Ishikawa (cell line): ENCODE results near the gene CNIH4.

Experiments
- CEBPB ChIP-seq: IDR thresholded peaks from 2 replicates; pipeline ENCODE4 v1.6.1; 2012
- CREB1 ChIP-seq: IDR thresholded peaks from 2 replicates; pipeline ENCODE4 v1.6.1; 2012; ENCODE audit warnings: low read depth
- EGR1 ChIP-seq: IDR thresholded peaks from 2 replicates; pipeline ENCODE4 v1.6.1; 2012
- EP300 ChIP-seq: IDR thresholded peaks from 2 replicates; pipeline ENCODE4 v1.6.1; 2012; ENCODE audit warnings: borderline replicate concordance
- FOXM1 ChIP-seq: IDR thresholded peaks from 2 replicates; pipeline ENCODE4 v1.6.1; 2012; ENCODE audit warnings: low read depth, borderline replicate concordance
- NFIC ChIP-seq: IDR thresholded peaks from 2 replicates; pipeline ENCODE4 v1.6.1; 2012
- RAD21 ChIP-seq: IDR thresholded peaks from 2 replicates; pipeline ENCODE4 v1.6.1; 2012; ENCODE audit warnings: low read depth
- TAF1 ChIP-seq: IDR thresholded peaks from 2 replicates; pipeline ENCODE4 v1.6.1; 2012; ENCODE audit warnings: low read depth, mild to moderate bottlenecking
- TCF12 ChIP-seq: IDR thresholded peaks from 2 replicates; pipeline ENCODE4 v1.6.1; 2012; ENCODE audit warnings: low read depth
- TEAD4 ChIP-seq: IDR thresholded peaks from 2 replicates; pipeline ENCODE4 v1.6.1; 2012
- YY1 ChIP-seq: IDR thresholded peaks from 2 replicates; pipeline ENCODE4 v1.6.1; 2012; ENCODE audit warnings: low read depth
- ZBTB7A ChIP-seq: IDR thresholded peaks from 2 replicates; pipeline ENCODE4 v1.6.1; 2012; ENCODE audit warnings: low read depth
- TF ChIP-seq, protein P1 (sequence below): IDR thresholded peaks from 2 replicates; pipeline ENCODE4 v1.6.1; 2012; ENCODE audit warnings: low read depth, mild to moderate bottlenecking
- TF ChIP-seq, protein P2 (sequence below): IDR thresholded peaks from 2 replicates; pipeline ENCODE4 v1.6.1; 2012
- TF ChIP-seq, protein P3 (sequence below): IDR thresholded peaks from 2 replicates; pipeline ENCODE4 v1.6.1; 2012

CNIH4 gene

DNA sequence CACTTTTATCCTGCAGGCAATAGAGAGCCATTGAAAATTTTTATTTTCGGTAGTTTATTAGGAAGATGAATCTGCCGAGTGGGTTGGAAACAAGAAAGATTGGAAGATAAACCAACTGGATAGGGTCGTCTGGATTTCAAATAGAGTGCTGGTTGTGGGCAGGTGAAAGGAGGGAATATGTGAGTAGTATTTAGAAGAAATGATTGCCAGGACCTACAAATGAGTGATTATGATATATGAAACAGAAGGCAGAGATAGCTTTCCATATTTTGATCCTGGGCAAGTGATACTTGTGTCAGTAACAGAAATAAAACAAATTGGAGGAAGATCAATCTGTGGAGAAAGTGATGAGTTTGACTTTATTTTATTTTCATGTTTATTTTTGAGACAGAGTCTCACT is 2.5 kb downstream of the CNIH4 start:
- TF ChIP-seq EGR1 = no peak
- TF ChIP-seq EP300 = no peak
- no peak for TF ChIP-seq RAD21
- TF ChIP-seq CEBPB = no peak

DNA sequence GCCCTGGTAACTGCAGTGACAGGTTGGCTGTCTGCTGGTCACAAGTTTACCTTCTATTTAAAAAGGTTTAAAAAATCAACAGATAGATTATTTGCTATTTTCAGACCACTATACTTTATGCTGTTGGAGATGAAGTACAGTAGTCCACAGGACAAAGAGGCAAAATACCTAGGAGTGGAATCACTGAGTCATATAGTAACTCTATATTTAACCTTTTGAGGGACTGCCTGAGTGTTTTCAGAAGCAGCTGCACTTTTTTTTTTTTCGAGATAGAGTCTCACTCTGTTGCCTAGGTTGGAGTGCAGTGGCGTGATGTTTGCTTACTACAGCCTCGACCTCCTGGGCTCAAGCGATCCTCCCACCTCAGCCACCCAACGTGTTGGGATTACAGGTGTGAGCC is 11.7 kb downstream of the CNIH4 start:
- TF ChIP-seq, protein P1, sequence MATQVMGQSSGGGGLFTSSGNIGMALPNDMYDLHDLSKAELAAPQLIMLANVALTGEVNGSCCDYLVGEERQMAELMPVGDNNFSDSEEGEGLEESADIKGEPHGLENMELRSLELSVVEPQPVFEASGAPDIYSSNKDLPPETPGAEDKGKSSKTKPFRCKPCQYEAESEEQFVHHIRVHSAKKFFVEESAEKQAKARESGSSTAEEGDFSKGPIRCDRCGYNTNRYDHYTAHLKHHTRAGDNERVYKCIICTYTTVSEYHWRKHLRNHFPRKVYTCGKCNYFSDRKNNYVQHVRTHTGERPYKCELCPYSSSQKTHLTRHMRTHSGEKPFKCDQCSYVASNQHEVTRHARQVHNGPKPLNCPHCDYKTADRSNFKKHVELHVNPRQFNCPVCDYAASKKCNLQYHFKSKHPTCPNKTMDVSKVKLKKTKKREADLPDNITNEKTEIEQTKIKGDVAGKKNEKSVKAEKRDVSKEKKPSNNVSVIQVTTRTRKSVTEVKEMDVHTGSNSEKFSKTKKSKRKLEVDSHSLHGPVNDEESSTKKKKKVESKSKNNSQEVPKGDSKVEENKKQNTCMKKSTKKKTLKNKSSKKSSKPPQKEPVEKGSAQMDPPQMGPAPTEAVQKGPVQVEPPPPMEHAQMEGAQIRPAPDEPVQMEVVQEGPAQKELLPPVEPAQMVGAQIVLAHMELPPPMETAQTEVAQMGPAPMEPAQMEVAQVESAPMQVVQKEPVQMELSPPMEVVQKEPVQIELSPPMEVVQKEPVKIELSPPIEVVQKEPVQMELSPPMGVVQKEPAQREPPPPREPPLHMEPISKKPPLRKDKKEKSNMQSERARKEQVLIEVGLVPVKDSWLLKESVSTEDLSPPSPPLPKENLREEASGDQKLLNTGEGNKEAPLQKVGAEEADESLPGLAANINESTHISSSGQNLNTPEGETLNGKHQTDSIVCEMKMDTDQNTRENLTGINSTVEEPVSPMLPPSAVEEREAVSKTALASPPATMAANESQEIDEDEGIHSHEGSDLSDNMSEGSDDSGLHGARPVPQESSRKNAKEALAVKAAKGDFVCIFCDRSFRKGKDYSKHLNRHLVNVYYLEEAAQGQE = no peak
- no peak for TF ChIP-seq FOXM1

DNA sequence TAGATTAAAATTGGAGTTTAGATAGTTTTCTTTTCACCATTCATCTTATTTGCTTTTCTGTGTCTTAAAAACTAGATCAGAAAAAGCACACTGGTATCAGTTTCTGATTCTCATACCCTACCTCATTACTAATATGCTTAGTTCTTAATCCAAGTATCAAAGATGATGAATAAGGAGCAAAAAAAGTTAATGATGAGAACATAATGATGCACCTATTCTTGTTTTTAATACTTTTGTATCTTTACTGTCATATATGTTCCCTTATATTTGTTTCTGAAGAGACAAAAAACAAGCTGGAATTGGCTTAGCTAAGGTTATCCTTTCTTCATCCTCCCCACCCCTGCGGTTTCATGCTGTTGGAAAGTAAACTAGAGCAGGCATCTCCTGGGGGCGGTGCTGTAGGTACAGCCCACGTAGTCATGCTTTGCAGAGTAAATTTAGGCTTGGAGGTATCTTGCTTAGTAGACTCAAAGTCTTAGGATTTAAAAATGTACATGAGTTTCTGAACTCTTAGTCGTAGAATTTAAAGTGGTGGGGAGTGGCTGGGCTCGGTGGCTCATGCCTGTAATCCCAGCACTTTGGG is 16.4 kb downstream of the CNIH4 start:
- TF ChIP-seq TEAD4 = no peak
- TF ChIP-seq, protein P1 = no peak
- no peak for TF ChIP-seq YY1
- TF ChIP-seq EGR1 = no peak
- TF ChIP-seq, protein P2, sequence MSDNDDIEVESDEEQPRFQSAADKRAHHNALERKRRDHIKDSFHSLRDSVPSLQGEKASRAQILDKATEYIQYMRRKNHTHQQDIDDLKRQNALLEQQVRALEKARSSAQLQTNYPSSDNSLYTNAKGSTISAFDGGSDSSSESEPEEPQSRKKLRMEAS = no peak
- no peak for TF ChIP-seq FOXM1
- TF ChIP-seq TCF12 = no peak
- TF ChIP-seq, protein P3, sequence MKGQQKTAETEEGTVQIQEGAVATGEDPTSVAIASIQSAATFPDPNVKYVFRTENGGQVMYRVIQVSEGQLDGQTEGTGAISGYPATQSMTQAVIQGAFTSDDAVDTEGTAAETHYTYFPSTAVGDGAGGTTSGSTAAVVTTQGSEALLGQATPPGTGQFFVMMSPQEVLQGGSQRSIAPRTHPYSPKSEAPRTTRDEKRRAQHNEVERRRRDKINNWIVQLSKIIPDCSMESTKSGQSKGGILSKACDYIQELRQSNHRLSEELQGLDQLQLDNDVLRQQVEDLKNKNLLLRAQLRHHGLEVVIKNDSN = no peak
- no peak for TF ChIP-seq CEBPB
- no peak for TF ChIP-seq NFIC
- TF ChIP-seq RAD21 = no peak
- TF ChIP-seq EP300 = no peak

DNA sequence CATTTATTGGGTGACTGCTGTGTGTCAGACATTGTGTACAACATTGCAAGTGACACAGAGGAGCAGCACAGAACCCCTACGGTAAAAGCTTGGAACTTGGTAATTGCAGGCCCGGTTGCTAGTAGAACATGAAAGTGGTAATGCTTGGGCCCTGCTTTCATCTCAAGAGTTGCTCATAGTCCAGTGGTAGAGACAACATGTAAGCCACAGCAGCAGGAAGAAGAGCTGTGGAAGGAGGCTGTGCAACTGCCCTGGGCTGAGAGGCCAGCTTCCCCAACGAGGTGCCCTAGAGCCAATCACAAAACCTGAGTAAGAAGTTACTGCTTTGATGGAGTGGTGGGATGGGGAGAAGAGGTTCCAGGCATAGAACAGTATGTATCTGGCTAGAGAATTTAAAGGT is 18.4 kb downstream of the CNIH4 start:
- TF ChIP-seq, protein P1 = no peak
- TF ChIP-seq TAF1 (no peak), ZBTB7A (no peak), CREB1 (no peak), FOXM1 (no peak), EP300 (no peak), NFIC (no peak), CEBPB (no peak)
- TF ChIP-seq, protein P3 = no peak
- TF ChIP-seq, protein P2 = no peak

DNA sequence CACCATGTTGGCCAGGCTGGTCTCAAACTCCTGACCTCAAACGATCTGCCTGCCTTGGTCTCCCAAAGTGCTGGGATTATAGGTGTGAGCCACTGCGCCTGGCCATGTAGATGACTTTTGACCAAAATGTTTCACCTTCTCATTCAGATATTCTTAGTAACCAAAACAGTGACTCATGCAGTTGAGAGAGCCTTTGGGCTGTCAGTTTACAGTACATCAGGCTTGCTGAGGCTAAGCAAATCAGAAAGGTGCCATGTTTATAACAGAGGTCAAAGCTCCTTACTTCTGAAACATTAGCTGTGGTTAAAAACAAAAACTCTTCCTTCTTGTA is 21.0 kb downstream of the CNIH4 start:
- no peak for TF ChIP-seq FOXM1
- TF ChIP-seq, protein P2 = no peak
